Motor neuron (in vitro differentiated cells): ENCODE data around the gene CCP110. TPM values are rescaled to one million over a fixed set of nuclear protein-coding genes. Genes with fewer than 3 reads are reported as not detected.
"Not testable (repeated sequence)": the region's sequence is repeated elsewhere in the genome, so short reads cannot be mapped to it uniquely, and the experiment has no call there.

ENCODE experiments used
- ATAC-seq, 8 experiments: fragments of 200-7000 bp; cut with Tn5 transposase; replicated peaks in 6 of 8; 2 replicates each; pipeline ENCODE4 v1.8.0; 2021; ENCODE audit warnings: mild to moderate bottlenecking in 8 of 8, moderate library complexity in 8 of 8
- H3K27ac ChIP-seq, 2 donors: fragments of 250-450 bp; sonication (Bioruptor Pico); 2 replicates each; pipeline ENCODE4 v1.9.0; 2021; ENCODE audit warnings: antibody characterized with exemption in 2 of 2, mild to moderate bottlenecking in 2 of 2, moderate library complexity in 1 of 2
- H3K4me1 ChIP-seq, 2 donors: fragments of 250-450 bp; sonication (Bioruptor Pico); replicated peaks in 1 of 2; 2 replicates each; pipeline ENCODE4 v1.6.1; 2021; ENCODE audit warnings: antibody characterized with exemption in 2 of 2, mild to moderate bottlenecking in 2 of 2, moderate library complexity in 1 of 2
- H3K4me3 ChIP-seq, 5 donors: fragments of 250-450 bp; sonication (Bioruptor Pico); 2 replicates each; pipeline ENCODE4 v1.9.0; 2021; ENCODE audit warnings: antibody characterized with exemption in 5 of 5, mild to moderate bottlenecking in 5 of 5, moderate library complexity in 4 of 5
- WGBS, 10 experiments: fragments of 450-650 bp; shearing (Covaris generic); methylation state at CpG; one replicate each; pipeline ENCODE4 v1.0.0; 2022; 5-methylcytosine and 5-hydroxymethylcytosine counted together
- in situ Hi-C, 9 experiments: fragments of 400-800 bp; cut with MboI; loops; one replicate each; pipeline ENCODE4 v1.15.0; 2021; ENCODE audit warnings: low sequenced_read_pairs in 9 of 9, low pct_unique_long_range_greater_than_20kb in 2 of 9; ENCODE audit not compliant: unreplicated experiment in 9 of 9
- total RNA-seq, 8 experiments: library from RNA; unstranded; fragments of 300-600 nt; gene quantifications; 2 replicates each; pipeline versions ENCODE4 v1.2.3 to v1.2.4, GENCODE V29; 2022

CCP110 gene
- total RNA-seq, 8 experiments from 2014 or later: 12.8 to 33.7 (median 24.5) TPM

GRCh38 chr16:19527161-19527560 lies 3.4 kb downstream of the CCP110 start:
- H3K4me1 ChIP-seq: peaks cover 4 to 15% of the 10 kb centered on the region in 2 donors
- in situ Hi-C loops: no loop called here
- 0 to 100% (median 88%) methylated on average over 1 of the region's 1 CpG; no CpG with 5 or more reads in 3 of the 10 experiments for WGBS, 10 experiments
- ATAC-seq: no peak
- no peak overlapping the region for H3K4me3 ChIP-seq
- no peak overlapping the region for H3K27ac ChIP-seq

GRCh38 chr16:19528666-19529065 lies 4.9 kb downstream of the CCP110 start:
- 80 to 100% (median 96%) methylated on average over 1 to 3 of the region's 3 CpGs; no CpG with 5 or more reads in 5 of the 10 experiments for WGBS, 10 experiments
- H3K27ac ChIP-seq: no peak overlapping the region
- in situ Hi-C loops: no loop called here
- H3K4me3 ChIP-seq: no peak overlapping the region
- peaks cover 0 to 10% of the 10 kb centered on the region in 2 donors for H3K4me1 ChIP-seq
- ATAC-seq: no peak

GRCh38 chr16:19532601-19533000 lies 8.9 kb downstream of the CCP110 start:
- in situ Hi-C loops: no loop called here
- no peak for ATAC-seq
- WGBS, 10 experiments: 60 to 100% (median 87%) methylated on average over 1 of the region's 1 CpG; no CpG with 5 or more reads in 2 of the 10 experiments
- no peak overlapping the region for H3K4me3 ChIP-seq
- H3K4me1 ChIP-seq: no peaks in the 10 kb centered on the region
- no peak overlapping the region for H3K27ac ChIP-seq

- in situ Hi-C loops: no loop called here
- WGBS, 10 experiments: 87 to 100% (median 98%) methylated on average over 2 to 6 of the region's 6 CpGs
- H3K4me3 ChIP-seq: no peak overlapping the region
- no peak for ATAC-seq
- H3K4me1 ChIP-seq: no peaks in the 10 kb centered on the region
- no peak overlapping the region for H3K27ac ChIP-seq
These were observed 16.7 kb downstream of the CCP110 start for GRCh38 chr16:19540241-19540970.

- Histone ChIP-seq H3K27ac (no peak overlapping the region), H3K4me3 (no peak overlapping the region), H3K4me1 (no peaks in the 10 kb centered on the region)
- in situ Hi-C loops: no loop called here
- WGBS, 10 experiments: 92 to 100% (median 100%) methylated on average over 2 to 3 of the region's 3 CpGs; no CpG with 5 or more reads in 1 of the 10 experiments
- no peak for ATAC-seq
These were observed 18.5 kb downstream of the CCP110 start for GRCh38 chr16:19542138-19542821.

- H3K4me3 ChIP-seq, ATAC-seq, in situ Hi-C loops, H3K27ac ChIP-seq, H3K4me1 ChIP-seq: not testable (repeated sequence)
- WGBS, 10 experiments: 79 to 100% (median 94%) methylated on average over 2 to 7 of the region's 10 CpGs; no CpG with 5 or more reads in 1 of the 10 experiments
These were observed 19.7 kb downstream of the CCP110 start for GRCh38 chr16:19543278-19543996.

GRCh38 chr16:19548144-19548543 lies 24.4 kb downstream of the CCP110 start:
- H3K4me3 ChIP-seq: no peak overlapping the region
- no peak for ATAC-seq
- in situ Hi-C loops: no loop called here
- H3K4me1 ChIP-seq: no peaks in the 10 kb centered on the region
- 70 to 100% (median 96%) methylated on average over 1 to 3 of the region's 3 CpGs; no CpG with 5 or more reads in 1 of the 10 experiments for WGBS, 10 experiments
- no peak overlapping the region for H3K27ac ChIP-seq

GRCh38 chr16:19549673-19550072 lies 25.9 kb downstream of the CCP110 start:
- in situ Hi-C loops: no loop called here
- Histone ChIP-seq H3K4me3 (no peak overlapping the region), H3K27ac (no peak overlapping the region), H3K4me1 (no peaks in the 10 kb centered on the region)
- ATAC-seq: no peak

GRCh38 chr16:19555186-19555937 lies 31.6 kb downstream of the CCP110 start, which contains the start of gene VPS35L:
Gene VPS35L (plus strand): TSS chr16:19555703. CDS start chr16:19555730, 27 bp downstream.
- ATAC-seq: peak; percentile 94 to 97 (median 96)
- H3K4me3 ChIP-seq: peak within 1 kb of the TSS; percentile 66 to 76 (median 74)
- H3K27ac ChIP-seq: peak within 1 kb of the TSS; percentile 73 to 86
- H3K4me1 ChIP-seq: peaks cover 4% of the 10 kb centered on the region in 2 donors
- in situ Hi-C loops: no loop called here
- 0 to 20% (median 3%) methylated on average over 1 to 25 of the region's 53 CpGs; no CpG with 5 or more reads in 2 of the 10 experiments for WGBS, 10 experiments

- ATAC-seq: peak in 2 of 8 experiments; percentile 10 to 18
- in situ Hi-C loops: no loop called here
- H3K27ac ChIP-seq: peak overlapping the region; percentile 73 to 86
- 0 to 100% (median 36%) methylated on average over 1 to 14 of the region's 19 CpGs for WGBS, 10 experiments
- peaks cover 4% of the 10 kb centered on the region in 2 donors for H3K4me1 ChIP-seq
- H3K4me3 ChIP-seq: peak overlapping the region; percentile 66 to 76 (median 74)
These were observed 32.4 kb downstream of the CCP110 start for GRCh38 chr16:19555938-19556771.

GRCh38 chr16:19559242-19559910 lies 35.6 kb downstream of the CCP110 start:
- H3K4me3 ChIP-seq: no peak overlapping the region
- ATAC-seq: no peak
- in situ Hi-C loops: no loop called here
- H3K4me1 ChIP-seq: peaks cover 4% of the 10 kb centered on the region in 2 donors
- no peak overlapping the region for H3K27ac ChIP-seq
- 0 to 83% (median 72%) methylated on average over 1 to 7 of the region's 10 CpGs for WGBS, 10 experiments
